ENCODE results near the gene FBXL13.

FBXL13 gene

DNA sequence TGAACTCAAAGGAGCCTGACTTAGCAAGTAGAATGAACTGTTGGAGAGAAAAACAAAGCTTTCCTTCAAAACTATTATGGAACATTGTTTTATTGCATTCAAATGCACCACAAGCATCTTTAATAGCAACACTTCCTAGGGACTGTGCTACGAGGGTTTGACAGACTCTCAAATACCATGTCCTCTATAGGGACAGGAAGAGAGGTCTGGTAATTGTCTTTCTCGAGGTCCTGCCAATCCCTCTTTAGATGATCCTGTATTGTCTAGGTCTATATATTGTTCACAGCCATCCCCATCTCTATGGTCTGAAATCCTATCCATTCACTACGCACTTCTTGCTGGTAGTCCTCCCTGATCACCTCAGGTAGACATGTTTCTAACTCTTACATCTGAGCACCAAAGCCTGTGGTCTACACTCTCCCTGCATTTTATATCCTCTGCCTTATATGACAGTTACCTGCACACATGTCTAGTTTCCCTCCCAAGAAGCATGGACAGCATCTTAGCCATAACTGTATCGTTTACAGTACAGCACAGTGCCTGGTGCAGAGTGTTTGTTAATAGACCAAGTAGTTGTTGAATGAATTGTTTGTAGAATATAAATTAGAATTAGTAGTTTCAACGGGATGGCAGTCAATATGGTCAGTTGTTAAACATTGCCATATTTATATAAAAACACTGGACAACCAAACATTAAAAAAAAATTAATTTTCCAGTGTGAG, 183.5 kb downstream of the FBXL13 start:
- no peak for DNase-seq

DNA sequence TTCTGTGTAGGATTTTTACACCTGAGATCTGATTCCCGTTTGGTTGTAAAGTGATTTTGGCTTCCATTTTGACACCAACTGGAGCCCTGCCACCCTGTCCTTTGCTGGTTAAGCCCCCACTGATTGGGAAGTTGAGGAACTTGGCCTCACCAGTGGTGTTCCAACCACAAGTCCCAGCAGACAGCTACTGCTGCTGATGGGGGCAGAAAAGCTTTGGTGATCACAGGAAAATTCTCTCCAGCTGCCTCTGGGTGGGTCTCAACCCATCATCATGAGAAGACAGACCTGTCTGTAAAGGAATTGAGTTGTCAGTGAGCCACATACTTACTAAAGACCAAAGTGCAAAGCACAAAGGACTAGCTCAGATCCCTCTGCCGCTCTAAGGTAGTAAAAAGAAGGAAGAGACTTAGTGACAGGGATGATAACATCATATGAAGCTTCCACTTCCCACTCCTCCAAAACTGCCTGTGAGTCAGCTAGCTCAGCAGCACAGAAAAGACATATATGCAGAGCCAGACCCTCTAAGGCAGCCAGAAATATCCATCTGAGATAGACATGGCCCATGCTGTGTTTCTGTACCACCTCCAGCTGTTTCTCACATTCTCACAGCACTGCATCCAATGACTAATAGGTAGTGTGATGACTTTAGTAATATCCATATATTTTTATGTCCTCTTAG, 184.2 kb downstream of the FBXL13 start:
- DNase-seq: no peak

DNA sequence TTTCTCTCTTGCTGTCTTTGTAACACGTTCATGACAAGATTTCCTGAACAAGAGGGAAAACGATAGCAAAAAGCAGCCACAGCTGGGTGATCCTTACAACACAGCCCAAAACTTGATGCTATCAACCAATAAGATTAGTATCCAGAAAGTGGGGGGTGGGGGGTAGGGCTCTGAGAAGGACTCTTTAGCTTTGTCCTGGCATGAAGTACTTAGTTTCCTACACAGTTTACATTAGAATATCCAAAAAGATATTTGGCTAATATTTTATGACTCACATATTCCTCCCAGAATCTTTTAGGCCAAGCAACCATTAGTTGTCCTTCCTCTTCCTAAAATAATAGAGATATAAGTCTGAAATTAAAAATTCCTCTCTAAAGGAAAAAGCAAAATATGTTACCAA, 184.7 kb downstream of the FBXL13 start:
- DNase-seq: no peak

DNA sequence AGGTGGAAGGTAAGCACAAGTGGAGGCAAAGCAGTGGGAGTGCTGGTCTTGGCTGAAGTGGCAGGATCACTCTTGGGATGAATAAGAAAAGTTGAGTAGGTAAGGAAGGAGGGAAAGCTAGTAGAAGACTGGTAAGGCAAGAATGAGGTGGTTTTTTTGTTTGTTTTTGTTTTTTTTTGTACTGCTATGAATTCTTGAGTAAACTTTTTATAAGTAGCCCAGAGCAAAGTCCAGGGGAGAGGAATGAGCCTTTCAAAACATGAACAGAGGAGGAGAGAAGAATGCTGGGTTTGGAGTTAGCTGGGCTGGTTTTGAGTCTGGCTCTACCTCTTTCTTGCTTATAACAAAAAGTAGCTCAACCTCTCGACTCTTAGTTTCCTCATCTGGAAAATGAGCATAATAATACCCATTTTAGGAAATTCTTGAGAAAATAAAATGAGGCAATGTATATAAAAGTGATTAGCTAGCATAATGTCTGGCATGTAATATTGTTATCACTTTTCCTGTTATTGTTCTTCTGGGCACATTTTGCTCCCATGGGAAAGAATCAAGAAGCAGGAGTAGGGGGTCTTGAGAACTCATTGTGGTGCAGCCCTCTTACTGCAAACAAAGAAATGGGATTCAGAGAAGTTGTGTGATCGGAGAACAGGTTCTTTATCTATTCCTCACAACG, 185.9 kb downstream of the FBXL13 start:
- DNase-seq: no peak

GRCh38 chr7:102883098-102883860, 191.3 kb downstream of the FBXL13 start:
- no peak for DNase-seq

- DNase-seq: no peak
These were observed 198.8 kb downstream of the FBXL13 start for GRCh38 chr7:102875700-102876295.

GRCh38 chr7:102874966-102875365, 199.6 kb downstream of the FBXL13 start:
- no peak for DNase-seq

DNA sequence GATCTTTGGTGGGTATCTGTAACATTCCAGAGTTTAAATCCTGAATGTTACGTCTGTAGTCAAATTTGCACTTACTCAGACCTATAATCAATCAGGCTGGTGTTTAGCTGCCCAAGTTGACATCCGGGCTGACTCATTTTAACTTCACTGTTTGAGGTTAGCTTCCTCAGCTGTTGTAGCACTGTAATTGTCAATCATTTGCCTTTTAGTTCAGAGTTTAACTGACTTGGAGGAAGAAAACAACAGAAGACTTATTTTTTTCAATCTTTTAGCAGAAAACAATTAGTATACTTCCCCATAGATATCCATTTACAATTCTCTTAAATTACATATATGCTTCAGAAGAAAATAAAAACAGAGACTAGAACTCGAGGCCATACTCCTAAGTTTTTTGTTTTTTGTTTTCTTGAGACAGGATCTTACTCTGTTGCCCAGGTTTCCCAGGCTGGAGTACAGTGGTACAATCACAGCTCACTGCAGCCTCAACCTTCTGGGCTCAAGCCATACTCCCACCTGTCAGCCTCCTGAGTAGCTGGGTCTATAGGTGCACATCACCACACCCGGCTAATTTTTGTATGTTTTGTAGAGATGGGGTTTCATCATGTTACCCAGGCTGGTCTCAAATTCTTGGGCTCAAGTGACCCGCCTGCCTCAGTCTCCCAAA, 200.3 kb downstream of the FBXL13 start:
- peak in 1 of 2 donors; percentile 22 for DNase-seq

DNA sequence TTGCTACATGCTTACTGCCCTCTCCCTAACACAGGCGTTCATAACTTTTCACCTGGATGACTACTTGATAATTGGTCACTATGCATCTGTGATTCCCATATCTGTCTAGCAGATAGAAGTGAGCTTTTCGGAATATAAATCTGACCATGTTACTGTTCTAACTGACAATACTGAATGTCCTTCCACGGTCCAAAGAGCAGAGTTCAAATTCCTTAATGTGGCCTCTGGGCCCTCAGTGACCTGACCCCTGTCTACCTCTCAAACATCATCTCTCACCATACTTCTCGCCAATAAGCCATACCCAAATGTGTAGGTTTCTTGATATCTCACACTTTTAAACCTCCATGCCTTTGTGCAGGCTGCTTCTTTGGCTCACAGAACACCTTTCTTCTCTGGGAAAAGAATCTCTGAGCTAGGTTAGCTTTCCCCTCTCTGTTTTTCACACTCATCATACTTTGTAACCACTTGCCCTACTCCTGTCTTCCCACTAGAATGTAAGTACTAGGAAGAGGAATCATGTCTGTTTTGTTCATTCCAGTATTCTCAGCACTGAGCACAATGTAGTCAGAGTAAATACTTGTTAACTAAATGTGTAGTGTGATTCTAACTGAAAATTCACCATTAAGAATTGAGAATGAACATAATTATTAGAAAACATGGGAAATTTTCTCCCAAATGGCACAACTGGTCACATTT, 201.0 kb downstream of the FBXL13 start:
- no peak for DNase-seq

DNA sequence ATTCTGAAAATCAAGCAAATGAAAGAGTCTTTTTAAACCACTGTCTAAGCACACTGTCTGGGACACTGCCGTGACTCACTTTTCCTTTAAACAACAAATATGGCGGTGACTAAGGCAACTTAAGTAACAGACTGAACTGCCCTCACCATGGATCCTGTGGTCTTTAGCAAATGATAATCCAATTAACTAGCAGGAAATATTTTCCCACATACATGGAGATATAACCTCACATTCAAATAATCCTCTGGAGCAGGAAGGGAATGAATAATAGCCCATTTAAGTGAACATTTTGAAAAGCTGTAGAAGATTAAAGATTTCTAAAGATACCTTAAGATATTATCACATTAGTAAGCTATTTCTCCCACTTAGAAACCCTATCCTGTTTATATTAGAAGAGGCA, 202.1 kb downstream of the FBXL13 start:
- no peak for DNase-seq

- no peak for DNase-seq
These were observed 205.4 kb downstream of the FBXL13 start for GRCh38 chr7:102869195-102869594.

GRCh38 chr7:102866535-102867215, 207.9 kb downstream of the FBXL13 start:
- DNase-seq: no peak

- no peak for DNase-seq
These were observed 209.6 kb downstream of the FBXL13 start for GRCh38 chr7:102864958-102865357.

DNA sequence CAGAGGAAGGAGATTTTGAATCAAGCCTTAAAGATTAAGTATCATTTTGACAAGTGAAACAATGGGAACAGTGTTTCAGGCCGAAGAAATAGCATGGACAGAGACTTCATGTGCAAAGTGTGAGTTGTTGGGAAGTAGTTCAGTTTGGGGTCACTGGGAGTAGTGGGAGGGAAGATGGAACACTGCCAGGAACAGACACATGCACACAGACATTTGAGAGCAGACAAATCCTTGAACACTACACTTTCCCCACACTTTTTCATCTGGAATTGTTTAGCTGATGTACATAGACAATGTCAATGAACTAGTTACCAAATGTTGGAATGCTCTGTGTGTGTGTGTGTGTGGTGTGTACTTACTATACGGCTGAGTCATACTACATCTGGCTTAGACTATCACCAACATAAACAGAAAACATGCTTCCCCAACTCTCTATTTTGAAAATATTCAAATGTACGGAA, 214.2 kb downstream of the FBXL13 start:
- DNase-seq: no peak

GRCh38 chr7:102859799-102860125, 214.8 kb downstream of the FBXL13 start:
- DNase-seq: no peak

- no peak for DNase-seq
These were observed 215.4 kb downstream of the FBXL13 start for GRCh38 chr7:102859084-102859798.

GRCh38 chr7:102856036-102856435, 218.6 kb downstream of the FBXL13 start:
- DNase-seq: no peak

DNA sequence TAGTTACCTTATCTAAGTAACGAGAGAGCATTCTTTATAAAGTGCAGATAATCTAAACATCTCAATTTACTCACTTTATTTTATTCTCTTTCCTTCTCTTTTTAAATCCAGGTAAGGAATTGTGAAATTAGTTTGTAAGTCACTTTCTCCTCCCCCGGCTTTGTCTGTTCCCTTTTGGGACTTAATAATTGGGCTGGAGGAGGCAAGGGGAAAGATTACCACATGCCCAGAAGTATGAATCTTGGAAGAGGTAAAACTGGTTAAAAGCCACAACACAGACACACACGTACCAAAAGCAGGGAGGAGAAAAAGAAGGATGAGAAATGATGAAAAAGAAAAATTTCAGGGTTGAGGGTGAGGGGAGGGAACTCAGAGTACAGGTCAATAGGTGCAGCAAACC, 225.1 kb downstream of the FBXL13 start:
- no peak for DNase-seq

DNA sequence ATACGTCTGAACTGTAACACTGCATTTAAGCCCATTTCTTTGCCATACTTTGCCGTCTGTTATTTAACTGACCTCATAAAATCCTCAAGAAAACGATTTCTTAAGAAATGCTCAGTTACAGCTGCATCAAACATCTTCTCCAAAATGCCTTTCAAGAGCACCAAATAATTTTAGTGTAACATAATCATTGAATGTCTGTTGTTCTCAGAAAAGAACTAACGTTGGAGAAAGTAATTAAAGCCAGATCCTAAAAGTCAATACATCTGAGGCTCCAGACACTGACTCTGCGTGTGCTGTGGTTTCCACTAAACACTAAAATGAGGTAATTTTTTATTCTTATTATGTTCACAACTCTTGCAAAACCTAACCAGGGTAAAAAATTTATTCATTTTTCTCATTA, 225.5 kb downstream of the FBXL13 start:
- DNase-seq: no peak

DNA sequence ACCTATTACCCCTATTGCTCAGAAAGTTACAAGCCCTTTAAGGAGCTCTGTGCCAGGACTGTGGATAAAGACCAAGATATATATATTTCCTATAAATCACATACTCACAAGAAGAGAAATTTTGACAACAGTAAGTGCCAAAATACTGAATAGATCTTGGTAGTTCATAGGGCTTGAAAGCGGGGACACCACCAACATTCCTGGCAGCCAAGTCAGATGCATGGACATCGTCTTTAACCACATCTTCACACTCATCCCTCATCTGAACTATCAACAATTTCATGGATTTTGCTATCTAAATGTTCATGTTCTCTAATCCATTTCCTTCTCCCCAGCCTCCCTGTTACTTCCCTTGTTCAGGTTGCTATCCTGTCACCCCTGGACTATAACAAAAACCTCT, 229.2 kb downstream of the FBXL13 start:
- no peak for DNase-seq

All from CD4-positive, alpha-beta T cell treated with Interferon alpha-2 for 1 hour (primary cell).